WTC11 (cell line): ENCODE results near the gene DUXB.

Experiments
- CREB1 ChIP-seq: sonication (generic); formaldehyde crosslinking; IDR thresholded peaks from 2 replicates; pipeline ENCODE4 v1.8.0; 2023; ENCODE audit warnings: mild to moderate bottlenecking, missing genetic modification reagents
- ELF4 ChIP-seq: sonication (generic); formaldehyde crosslinking; IDR thresholded peaks from 2 replicates; pipeline ENCODE4 v1.8.1; 2022; ENCODE audit warnings: low read depth, mild to moderate bottlenecking, moderate library complexity, missing genetic modification reagents
- ETV6 ChIP-seq: sonication (generic); formaldehyde crosslinking; IDR thresholded peaks from 2 replicates; pipeline ENCODE4 v1.8.1; 2022; ENCODE audit warnings: mild to moderate bottlenecking, missing genetic modification reagents
- HMGXB4 ChIP-seq: sonication (generic); formaldehyde crosslinking; IDR thresholded peaks from 2 replicates; pipeline ENCODE4 v1.8.1; 2023; ENCODE audit warnings: mild to moderate bottlenecking, moderate library complexity, missing genetic modification reagents
- NR2C2 ChIP-seq: sonication (generic); formaldehyde crosslinking; IDR thresholded peaks from 2 replicates; pipeline ENCODE4 v1.8.0; 2022; ENCODE audit warnings: mild to moderate bottlenecking, missing genetic modification reagents
- SMAD4 ChIP-seq: sonication (generic); formaldehyde crosslinking; IDR thresholded peaks from 2 replicates; pipeline ENCODE4 v1.8.0; 2022; ENCODE audit warnings: mild to moderate bottlenecking, missing genetic modification reagents
- ZBTB21 ChIP-seq: sonication (generic); formaldehyde crosslinking; IDR thresholded peaks from 2 replicates; pipeline ENCODE4 v1.8.1; 2023; ENCODE audit warnings: mild to moderate bottlenecking, missing genetic modification reagents, borderline replicate concordance
- TF ChIP-seq, protein P1 (sequence below): fragments of 200-600 bp; IDR thresholded peaks from 2 replicates; pipeline ENCODE4 v1.8.0; 2022; ENCODE audit warnings: antibody characterized with exemption
- TF ChIP-seq, protein P2 (sequence below): sonication (generic); formaldehyde crosslinking; IDR thresholded peaks from 2 replicates; pipeline ENCODE4 v1.8.1; 2022; ENCODE audit warnings: low read depth, missing genetic modification reagents, borderline replicate concordance
- TF ChIP-seq, protein P3 (sequence below): sonication (generic); formaldehyde crosslinking; IDR thresholded peaks from 2 replicates; pipeline ENCODE4 v1.8.1; 2023; ENCODE audit warnings: mild to moderate bottlenecking, missing genetic modification reagents, borderline replicate concordance

DNA sequence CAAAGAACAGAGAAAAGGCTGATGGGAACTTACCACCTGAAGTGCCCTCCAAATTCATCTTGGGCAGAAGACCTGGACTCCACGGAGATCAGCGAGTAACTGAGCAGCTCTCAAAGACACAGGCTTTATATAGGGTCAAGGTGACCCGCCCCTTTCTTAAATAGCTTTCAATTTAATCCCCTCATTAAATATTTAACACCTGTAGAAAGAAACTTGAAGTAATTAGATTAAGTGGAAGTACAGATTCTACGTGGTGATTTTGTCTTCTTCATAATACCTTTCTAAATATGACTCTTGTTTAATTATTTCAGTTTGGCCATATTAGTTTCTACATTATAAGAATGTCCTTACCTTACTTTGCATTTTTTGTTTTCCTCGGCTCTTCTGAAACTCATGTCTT, at the start of gene DUXB:
- TF ChIP-seq NR2C2 (CRISPR knock-in tag) (no peak), ZBTB21 (CRISPR knock-in tag) (no peak), CREB1 (no peak), ETV6 (no peak), ELF4 (CRISPR knock-in tag) (no peak), SMAD4 (CRISPR knock-in tag) (no peak), HMGXB4 (CRISPR knock-in tag) (no peak)
- TF ChIP-seq, protein P1, sequence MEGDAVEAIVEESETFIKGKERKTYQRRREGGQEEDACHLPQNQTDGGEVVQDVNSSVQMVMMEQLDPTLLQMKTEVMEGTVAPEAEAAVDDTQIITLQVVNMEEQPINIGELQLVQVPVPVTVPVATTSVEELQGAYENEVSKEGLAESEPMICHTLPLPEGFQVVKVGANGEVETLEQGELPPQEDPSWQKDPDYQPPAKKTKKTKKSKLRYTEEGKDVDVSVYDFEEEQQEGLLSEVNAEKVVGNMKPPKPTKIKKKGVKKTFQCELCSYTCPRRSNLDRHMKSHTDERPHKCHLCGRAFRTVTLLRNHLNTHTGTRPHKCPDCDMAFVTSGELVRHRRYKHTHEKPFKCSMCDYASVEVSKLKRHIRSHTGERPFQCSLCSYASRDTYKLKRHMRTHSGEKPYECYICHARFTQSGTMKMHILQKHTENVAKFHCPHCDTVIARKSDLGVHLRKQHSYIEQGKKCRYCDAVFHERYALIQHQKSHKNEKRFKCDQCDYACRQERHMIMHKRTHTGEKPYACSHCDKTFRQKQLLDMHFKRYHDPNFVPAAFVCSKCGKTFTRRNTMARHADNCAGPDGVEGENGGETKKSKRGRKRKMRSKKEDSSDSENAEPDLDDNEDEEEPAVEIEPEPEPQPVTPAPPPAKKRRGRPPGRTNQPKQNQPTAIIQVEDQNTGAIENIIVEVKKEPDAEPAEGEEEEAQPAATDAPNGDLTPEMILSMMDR = no peak
- TF ChIP-seq, protein P2, sequence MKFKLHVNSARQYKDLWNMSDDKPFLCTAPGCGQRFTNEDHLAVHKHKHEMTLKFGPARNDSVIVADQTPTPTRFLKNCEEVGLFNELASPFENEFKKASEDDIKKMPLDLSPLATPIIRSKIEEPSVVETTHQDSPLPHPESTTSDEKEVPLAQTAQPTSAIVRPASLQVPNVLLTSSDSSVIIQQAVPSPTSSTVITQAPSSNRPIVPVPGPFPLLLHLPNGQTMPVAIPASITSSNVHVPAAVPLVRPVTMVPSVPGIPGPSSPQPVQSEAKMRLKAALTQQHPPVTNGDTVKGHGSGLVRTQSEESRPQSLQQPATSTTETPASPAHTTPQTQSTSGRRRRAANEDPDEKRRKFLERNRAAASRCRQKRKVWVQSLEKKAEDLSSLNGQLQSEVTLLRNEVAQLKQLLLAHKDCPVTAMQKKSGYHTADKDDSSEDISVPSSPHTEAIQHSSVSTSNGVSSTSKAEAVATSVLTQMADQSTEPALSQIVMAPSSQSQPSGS (CRISPR knock-in tag) = no peak
- TF ChIP-seq, protein P3, sequence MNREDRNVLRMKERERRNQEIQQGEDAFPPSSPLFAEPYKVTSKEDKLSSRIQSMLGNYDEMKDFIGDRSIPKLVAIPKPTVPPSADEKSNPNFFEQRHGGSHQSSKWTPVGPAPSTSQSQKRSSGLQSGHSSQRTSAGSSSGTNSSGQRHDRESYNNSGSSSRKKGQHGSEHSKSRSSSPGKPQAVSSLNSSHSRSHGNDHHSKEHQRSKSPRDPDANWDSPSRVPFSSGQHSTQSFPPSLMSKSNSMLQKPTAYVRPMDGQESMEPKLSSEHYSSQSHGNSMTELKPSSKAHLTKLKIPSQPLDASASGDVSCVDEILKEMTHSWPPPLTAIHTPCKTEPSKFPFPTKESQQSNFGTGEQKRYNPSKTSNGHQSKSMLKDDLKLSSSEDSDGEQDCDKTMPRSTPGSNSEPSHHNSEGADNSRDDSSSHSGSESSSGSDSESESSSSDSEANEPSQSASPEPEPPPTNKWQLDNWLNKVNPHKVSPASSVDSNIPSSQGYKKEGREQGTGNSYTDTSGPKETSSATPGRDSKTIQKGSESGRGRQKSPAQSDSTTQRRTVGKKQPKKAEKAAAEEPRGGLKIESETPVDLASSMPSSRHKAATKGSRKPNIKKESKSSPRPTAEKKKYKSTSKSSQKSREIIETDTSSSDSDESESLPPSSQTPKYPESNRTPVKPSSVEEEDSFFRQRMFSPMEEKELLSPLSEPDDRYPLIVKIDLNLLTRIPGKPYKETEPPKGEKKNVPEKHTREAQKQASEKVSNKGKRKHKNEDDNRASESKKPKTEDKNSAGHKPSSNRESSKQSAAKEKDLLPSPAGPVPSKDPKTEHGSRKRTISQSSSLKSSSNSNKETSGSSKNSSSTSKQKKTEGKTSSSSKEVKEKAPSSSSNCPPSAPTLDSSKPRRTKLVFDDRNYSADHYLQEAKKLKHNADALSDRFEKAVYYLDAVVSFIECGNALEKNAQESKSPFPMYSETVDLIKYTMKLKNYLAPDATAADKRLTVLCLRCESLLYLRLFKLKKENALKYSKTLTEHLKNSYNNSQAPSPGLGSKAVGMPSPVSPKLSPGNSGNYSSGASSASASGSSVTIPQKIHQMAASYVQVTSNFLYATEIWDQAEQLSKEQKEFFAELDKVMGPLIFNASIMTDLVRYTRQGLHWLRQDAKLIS (CRISPR knock-in tag) = no peak
